HK-2 (cell line): ENCODE data around the gene LEP.

Experiments used
- DNase-seq: peaks from one replicate; pipeline ENCODE4 v3.0.0-alpha.2; 2018; ENCODE audit not compliant: unreplicated experiment

Gene LEP

DNA sequence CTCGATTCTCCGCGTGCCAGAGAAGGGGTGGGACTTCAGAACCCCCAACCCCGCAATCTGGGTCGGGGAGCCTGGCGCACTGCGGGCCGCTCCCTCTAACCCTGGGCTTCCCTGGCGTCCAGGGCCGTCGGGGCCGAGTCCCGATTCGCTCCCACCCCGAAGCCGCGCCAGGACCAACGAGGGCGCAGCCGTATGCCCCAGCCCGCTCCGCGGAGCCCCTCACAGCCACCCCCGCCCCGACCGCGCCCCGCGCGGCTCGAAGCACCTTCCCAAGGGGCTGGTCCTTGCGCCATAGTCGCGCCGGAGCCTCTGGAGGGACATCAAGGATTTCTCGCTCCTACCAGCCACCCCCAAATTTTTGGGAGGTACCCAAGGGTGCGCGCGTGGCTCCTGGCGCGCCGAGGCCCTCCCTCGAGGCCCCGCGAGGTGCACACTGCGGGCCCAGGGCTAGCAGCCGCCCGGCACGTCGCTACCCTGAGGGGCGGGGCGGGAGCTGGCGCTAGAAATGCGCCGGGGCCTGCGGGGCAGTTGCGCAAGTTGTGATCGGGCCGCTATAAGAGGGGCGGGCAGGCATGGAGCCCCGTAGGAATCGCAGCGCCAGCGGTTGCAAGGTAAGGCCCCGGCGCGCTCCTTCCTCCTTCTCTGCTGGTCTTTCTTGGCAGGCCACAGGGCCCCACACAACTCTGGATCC, at the start of gene LEP:
LEP (plus strand) TSS at position 583 of the 691 bp plus-strand sequence. CDS start 10,741 bp downstream, outside the sequence.
- DNase-seq, result no peak

DNA sequence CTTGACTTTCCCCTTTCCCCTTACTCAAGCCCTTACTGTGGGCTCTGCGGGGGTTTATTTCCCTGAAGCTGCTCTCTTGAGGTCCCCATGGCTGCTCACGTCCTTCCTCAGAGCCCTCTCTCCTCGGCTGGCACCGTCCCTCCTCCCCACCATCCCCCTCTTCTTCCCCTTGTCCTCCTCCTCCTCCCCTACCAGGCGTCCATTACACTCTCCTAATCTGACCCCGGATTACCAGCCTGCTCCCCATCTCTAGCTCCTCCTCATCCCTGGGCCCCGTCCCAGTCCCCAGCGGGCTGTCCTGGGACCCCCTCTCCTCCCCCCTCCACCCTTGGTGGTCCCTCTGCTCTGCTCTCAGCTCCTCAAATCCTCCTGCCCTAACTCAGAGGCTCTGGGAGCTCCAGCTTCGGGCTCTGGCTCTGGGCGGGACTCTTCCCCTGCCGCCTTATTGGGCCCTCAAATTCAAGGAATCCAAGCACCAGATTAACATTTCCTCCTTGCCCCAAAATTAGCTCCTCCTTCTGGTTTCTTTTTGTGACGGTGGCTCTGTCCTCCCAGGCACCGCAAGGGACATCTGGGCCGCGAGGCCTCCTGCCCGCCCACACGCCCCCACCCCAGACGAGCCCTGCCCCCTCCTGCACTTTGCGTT, 48.5 kb upstream of the LEP start:
- DNase-seq, result no peak

DNA sequence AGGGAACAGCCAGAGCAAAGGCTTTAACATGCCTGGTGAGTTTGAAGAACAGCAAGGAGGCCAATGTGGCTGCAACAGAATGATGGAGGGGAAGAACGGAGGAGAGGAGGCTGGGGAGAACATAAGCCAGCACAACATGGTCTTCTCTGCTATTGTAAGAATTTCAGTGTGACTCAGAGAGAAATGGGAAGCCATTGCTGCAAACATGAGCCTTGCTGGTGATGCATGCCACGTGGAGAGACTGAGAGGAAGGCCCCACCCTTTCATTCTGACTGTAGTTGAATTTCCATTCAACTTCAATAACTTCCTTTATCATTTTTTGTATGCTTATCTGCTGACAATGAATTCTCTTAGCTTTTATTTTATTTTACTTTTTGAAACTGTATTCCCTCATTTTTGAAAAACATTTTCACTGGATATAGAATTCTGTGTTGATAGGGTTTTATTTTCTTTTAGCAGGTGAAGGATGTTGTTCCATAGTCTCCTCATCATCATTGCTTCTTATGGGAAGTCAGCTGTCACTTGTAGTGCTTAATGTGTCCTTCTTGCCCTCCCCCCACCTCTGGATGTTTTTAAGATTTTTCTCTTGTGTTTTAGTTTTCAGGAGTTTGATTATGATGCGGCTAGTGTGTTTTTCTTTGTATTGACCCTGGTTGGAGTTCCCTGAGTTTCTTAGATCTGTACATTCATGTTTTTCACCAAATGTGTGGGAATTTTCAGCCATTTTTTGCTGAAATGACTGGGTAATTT, 46.4 kb upstream of the LEP start:
- DNase-seq, result no peak

DNA sequence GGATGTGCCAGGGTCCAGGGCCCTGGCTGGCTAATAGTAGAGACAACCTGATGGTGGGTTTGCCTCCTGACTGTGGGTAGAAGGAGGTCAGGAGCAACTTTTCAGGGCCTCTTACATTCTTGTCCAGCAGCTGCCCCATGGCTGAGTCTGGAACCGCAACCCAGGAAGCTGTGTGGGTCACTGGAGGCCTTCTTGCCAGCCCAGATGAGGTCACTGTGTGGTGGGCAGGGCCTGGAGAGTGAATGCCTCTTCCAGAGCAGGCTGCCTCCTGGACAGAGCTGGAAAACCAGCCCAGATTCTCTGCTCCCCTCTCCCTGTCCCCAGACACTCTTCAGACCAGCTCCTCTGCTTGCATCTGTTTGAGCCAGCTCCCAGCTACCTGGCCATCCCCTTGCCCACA, 43.5 kb upstream of the LEP start:
- DNase-seq, result no peak

DNA sequence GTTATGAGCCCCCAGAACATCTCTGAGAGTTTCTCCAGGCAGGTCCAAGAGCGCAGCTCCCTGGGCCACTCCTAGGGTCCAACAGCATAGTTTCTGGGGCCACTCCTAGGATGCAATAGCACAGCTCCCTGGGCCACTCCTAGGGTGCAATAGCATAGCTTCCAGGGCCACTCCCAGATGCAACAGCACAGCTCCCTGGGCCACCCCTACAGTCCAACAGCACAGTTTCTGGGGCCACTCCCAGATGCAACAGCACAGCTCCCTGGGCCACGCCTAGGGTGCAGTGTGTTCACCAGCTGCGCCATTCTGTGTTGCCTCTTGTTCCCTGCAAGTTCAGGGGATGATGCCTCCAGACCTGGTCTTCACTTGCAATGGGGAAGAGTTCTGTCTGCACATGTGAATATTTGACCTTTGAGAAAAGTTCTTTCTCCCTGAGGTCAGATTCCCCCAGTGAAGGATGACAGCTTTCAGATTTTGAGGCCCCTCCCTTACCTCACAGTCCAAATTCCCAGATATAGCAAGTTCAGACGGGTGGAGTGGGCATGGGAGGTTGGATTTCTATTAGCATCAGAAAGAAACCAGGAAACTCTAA, 43.0 kb upstream of the LEP start:
- no peak for DNase-seq

DNA sequence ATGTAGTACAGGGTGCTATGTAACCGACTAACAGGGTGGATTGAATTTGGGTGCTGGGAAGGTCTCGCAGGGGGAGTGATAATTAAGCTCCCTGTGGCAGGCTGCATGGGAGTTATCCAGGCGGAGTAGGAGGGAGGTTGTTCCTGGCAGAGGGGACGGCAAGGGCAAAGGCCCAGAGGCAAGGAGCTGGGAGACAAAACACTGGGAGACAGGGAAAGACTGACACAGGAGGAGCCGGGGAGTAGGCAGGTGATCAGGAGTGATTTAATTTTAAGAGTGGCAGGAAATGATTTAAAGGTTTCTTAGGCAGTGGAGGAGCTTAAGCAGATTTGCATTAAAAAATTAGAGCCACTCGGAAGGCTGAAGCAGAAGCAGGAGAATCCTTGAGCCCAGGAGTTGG, 40.7 kb upstream of the LEP start:
- no peak for DNase-seq

DNA sequence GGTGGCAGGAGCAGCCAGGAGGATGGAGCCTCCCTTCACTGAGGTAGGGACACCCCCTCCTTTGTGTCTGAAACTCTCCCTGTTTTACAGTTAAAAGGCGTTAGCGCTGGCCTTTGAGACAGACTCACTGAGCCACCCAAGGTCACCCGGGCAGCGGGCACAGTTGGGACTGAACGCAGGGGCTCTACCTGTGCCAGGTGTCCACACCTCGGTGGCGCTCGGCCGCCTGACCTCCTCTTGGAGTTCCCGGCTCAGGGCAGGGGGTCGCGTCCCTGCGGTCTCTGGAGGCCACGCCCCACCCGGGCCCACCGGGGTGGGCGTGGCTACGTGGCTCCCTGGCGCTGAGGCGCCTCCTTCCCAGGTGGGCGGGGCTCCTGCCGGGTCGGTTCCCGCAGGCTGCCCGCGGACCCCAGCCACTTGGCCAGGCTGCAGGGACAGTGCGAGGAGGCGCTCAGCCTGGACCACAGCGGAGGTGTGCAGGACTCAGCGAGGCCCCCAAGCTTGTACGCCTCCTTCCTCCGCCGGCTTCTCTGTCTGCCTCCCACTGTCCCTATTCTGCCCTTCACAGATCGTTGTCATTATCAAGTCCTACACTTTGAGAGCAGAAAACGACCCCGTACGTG, 39.9 kb upstream of the LEP start:
- no peak for DNase-seq

DNA sequence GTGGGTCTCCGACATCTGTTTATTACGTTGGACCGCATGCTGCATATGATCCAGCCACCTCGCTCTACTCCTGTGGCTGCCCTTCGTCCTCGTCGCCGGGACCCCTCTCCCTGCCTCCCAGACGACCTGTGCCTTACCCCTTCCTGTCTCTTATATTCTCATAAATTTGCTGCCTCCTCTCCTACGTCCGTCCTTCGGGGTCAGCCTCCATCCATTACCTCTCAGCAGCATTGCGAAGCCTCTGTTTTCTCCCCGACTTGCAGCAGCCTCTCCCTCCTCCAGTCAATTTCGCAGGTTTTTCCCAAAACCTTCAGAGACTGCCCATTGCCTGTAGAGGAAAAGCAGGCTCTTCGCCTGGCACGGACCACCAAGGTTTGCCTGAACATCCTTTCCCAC, 39.4 kb upstream of the LEP start:
- no peak for DNase-seq

DNA sequence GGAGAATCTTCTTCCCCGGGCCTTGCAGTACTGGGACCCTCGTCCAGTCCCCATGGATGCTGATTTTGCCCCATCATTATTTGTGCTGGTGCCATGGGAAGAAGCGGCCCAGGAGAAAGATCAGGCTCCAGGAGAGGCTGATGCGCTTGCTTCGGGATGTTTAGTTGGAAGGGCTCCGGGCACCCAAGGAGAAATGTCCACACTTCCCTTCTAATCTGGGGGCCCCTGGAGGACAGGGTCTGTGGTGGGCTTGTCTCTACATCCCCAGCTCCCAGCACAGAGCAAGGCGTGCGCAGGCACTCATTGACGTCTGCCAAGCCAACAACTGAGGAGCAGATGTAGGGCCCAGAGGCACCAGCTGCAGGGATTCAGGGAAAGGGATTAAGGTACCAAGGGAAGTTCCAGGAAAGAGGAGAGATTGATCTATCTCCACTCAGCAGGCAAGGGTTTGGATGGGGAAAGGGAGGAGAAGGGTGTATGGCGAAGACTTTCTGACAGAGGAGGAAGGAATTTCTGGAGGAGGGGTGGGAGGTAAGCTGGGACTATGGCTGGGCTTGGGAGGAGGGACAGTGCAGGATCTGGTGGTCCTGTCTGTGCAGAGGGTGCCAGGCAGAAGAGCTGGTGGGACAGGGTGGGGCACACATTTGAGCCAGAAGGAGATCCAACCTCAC, 38.7 kb upstream of the LEP start:
- DNase-seq, result no peak

DNA sequence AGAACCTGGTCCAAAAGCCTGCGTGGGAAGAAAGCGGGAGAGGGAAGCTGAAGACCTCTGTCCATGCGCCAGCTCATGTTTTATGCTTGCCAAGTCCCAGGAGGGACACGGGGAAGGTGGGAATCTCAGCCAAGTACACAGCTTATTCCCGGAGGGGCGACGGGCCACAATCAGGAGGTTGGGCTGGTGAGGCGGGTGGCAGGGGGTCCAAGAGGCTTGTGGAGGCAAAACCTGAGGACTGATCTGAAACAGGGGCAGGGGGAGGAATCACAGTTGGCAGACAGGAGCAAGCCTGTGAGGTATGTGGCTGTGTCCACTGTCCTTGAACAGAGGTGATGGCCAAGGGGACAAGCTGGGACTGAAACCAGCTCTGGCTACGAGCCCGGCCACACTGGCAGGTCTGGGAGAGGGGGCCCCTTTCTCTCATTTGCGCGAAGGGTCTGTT, 38.0 kb upstream of the LEP start:
- no peak for DNase-seq

DNA sequence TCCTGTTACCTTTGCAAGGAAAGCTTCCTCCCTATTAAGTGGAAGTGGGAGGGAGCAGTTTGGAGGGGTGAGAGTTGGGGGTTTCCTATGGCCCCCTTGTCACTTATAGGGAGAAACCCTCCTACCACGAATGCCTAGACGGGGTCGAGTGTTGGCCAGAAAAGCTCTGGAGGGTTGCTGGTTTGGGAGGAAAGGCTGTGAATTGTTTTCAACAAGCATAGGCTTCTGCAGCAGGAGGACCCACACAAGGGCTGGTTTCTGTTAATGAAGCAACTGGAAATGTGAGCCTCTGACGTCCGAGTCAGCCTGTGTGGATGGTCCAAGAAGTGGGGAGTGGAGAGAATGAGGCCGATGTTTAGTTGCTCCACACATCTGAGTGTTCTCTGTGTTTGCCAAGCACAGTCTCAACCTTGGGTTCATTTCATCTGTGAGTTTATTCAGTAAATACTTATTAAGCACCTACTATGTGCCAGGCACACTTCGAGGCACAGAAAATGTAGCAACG, 37.3 kb upstream of the LEP start:
- DNase-seq, result no peak

DNA sequence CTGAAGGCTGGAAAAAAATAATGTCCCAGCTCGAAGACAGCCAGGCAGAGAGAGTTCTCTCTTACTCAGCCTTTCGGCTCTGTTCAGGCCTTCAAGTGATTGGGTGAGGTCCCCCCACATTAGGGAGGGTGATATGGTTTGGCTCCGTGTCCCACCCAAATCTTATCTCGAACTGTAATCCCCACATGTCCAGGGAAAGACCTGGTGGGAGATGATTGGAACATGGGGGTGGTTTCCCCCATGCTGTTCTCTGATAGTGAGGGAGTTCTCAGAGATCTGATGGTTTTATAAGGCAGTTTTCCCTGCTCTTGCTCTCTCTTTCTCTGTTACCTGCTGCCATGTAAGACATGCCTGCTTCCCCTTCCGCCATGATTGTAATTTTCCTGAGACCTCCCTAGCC, 36.6 kb upstream of the LEP start:
- DNase-seq, result no peak

DNA sequence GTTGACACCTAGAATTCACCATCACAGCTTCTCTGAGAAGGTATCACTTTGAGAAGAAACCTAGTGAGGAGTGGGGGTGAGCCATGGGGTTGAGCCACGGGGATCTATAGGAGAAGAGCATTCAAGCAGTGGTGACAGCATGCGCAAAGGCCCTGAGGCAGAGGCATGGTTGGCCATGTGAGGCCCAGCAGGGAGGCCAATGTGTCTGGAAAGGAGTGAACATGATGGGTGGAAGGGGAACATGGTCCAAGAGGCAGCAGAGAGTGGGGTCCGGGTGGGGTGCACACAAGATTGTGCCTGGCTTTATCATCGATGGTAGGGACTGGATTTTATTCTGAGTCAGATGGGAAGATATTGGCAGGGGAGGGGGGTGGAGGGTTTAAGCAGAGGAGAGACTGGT, 36.0 kb upstream of the LEP start:
- DNase-seq, result no peak

DNA sequence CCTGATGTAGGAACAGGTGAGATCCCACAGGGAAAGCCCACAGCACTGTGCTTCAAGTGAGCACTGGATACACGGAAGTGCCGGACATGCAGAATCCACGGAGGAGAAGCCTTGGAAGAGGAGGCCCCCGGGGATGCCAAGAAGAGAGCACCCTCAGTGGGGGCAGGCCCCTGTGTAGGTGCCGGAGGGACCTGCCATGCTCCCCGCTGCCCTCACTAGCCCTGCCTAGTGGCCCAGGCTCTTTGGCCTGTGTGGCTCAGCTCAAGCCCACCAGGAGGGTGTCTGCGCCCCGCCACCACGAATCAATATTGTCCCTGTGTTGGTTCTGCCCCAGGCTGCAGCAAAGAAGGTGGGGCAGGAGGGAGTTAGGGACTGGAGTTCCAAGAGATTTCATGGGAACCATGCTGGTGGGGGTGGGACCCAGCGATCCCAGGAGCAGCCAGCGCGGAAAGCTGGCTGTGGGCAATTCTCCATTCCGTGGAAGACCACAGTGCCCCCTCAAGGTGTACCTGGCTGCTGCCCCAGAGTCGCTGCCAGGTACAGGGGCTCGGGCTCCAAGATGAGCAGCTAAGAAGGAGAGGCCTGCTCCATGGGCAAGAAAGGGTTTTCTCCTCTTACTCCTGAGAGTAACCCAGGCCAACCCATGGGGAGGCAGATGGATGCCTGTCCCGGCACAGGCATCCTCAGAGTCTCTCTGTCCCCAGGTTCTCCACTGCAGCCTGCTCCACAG, 34.9 kb upstream of the LEP start:
- DNase-seq, result no peak

DNA sequence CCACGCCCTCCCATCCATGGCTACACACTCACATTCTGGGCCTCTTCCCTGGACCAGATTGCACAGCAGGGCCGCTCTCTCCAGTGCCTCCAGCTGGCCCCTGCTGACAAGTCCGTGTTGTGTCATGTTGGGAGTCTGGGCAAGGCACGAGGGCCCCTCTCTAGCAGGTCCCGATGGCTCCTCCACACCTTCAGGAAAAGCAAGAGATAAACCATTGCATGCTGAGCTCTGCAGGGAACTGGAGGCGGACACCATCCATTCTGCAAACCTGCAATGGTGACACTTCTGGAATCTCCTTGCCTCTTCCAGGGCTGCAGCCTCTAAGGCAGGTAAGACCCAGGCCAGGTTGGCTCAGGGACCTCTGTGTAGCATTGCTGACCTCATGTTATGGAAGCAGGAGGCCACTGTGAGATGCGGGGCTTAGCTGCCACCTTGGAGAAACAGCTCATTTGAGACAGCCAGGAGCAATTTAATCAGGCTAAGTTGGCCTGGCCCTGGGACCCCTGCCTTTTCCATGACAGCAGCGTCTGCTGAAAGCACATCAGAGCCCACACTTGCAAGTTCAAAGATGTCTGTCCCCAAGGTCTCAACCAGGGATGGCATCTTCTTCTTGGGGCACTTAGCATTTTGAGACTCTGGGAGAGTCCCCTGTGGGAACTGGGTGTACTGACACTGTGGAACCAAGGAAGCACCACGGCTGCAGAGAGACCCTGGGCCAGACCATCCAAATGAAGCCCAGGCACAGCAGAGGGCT, 34.2 kb upstream of the LEP start:
- no peak for DNase-seq

DNA sequence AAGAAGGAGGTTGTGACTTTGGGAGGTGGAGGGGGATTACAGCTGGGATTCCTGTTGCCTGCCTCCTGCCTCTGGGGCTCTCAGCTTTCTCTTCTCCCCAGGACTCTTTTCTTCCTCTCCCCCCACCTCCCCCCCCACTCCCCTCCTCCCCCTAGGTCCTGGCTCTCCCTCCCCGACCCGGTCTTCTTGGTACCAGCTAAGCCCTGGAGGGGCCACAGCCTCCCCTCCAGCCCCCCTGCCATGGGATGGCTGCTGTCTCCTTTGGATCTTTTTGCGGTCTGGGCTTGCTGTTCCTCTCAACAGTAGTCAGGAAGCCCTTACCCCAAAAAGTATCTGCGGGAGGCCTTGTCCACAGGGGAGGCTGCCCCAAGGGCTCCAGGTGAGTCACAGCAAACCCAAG, 33.5 kb upstream of the LEP start:
- no peak for DNase-seq

DNA sequence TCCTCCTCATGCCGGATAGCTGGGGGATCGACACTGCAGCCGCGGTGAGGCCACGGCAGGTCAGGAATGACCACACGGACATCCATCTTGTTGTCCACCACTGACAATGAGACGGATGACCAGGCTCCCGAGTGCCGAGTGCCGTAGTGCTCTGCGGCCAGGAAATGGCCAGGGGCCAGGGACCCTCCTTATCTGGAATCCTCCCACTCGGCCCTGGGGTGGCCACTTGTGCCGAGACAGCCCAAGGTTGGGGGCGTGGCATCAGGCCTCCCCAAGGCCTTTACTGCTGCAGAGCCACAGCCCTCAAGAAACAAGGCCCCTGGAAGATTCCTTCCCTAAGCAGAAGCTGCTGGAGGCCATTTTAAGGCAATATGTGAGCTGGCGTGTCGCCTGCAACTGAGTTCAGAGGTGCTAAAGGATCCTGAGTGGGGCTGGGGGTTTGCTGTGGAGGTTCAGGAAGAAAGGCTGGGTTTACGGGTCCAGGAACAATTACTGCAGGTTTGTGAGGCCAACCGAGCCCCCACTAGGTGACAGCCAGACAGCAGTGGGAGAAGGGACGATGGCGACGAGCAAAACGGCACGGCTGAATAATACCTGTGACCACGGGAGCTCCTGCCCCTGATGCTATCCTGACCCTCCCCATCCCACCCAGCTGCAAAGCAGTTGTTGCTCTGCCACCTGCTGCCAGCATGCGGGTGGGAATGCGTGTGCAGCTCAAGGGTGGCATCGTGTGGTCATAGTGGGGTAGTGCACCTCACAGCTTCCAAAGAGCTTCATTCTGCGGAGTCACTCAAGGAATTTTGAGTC, 31.6 kb upstream of the LEP start:
- DNase-seq, result peak; percentile 69

DNA sequence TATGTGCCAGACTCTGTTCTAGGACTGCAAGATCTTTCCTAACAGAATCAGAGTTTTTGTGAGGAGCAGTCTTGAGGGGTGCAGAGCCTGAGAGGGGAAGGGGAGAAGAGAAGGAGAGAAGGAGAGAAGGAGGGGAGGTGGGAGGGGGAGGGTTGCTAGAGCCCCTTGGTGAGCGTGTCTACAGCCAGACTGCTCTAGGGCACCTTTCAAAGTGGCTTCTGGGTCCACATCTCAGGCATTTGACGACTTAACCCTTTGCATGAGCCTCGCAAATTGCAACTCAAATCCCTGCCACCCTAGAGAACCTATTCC, 31.1 kb upstream of the LEP start:
- no peak for DNase-seq
